SKM-1 (cell line): ENCODE results near the gene TENM4.

Source experiments
- DNase-seq: peaks from one replicate; lab custom pipeline; 2025; ENCODE audit not compliant: unreplicated experiment; lab: John Stamatoyannopoulos, UW

Gene TENM4

DNA sequence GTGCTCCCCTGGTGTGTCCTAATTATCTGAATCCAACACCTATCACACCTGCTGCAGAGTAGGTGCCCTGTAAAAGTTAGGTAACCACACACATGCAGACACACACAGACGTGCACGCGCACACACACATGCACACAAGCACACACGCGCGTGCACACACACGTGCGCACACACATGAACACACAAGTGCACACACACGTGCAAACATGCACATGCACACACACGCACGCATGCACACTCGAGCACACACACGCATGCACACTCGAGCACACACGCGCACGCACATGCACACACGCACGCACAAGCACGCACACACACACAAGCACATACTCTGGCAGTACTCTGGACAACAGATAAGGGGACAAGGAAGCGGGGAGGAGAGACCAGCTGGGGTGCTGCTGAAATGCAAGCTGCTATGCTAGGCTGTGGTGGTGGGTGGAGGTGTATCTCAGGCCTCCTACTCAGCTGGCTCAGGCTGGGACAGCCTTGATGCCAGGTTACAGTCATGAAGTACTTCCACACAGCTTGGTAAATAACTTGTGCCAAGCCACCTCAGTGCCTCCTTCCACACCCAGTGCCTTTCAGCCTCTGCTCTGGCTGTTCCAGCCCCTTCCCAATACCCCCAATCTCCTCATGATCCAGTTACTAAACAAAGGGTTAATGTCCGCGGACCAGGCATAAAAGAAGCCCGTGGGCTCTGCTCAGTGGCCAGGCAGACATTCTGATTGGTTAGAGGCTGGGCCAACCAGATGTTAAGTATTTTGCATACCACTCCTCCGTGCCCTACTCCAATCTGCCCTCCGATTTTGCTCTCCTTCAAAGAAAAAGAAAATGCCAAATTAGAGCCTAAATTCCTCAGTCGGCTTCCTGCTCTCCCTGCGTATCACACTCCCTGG, 374.1 kb downstream of the TENM4 start:
- DNase-seq = no peak

DNA sequence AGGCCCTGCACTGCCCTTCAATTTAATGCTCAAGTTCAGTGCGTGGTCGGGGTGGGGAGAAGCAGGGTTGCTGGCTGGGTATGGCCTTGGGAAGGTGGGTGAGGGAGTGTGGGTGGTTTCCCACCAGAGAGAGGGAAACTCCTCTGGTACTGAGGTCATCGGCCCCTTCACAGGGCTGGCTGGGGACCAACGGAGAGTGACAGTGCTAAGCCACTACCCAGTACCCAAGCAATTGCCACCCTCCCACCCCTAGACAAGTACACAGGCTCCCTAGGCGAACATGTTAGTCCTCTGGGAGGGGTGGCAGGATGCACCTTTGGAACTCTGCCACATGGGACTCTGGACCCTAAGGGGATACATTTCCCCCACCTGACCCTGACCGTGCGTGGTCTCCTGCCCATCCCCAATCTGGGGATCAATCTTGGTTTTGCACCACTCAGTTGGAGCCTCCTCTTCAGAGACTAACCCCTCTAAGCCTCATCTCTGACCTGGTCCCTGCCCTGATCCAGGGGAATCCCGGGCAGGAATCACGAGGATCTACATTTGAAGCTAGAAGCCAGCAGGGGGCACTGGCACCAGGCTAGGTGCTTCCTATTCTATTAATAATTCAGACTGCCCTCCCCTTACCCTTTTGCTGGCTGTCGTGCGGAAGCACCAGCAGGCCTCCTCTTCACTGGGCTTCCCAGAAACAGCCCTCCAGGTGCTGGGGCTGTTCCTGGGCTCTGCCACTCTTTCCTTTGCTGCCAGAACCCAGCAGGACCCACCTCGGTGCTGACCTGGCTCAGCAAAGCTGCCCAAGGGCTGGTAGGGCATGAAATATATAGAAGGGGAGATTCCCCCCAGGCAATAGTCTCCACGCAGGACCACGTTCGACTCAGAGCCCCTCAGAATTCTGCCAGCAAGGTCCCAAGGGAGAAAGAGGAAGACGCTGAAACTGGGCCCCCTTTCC, 377.7 kb downstream of the TENM4 start:
- DNase-seq = no peak

DNA sequence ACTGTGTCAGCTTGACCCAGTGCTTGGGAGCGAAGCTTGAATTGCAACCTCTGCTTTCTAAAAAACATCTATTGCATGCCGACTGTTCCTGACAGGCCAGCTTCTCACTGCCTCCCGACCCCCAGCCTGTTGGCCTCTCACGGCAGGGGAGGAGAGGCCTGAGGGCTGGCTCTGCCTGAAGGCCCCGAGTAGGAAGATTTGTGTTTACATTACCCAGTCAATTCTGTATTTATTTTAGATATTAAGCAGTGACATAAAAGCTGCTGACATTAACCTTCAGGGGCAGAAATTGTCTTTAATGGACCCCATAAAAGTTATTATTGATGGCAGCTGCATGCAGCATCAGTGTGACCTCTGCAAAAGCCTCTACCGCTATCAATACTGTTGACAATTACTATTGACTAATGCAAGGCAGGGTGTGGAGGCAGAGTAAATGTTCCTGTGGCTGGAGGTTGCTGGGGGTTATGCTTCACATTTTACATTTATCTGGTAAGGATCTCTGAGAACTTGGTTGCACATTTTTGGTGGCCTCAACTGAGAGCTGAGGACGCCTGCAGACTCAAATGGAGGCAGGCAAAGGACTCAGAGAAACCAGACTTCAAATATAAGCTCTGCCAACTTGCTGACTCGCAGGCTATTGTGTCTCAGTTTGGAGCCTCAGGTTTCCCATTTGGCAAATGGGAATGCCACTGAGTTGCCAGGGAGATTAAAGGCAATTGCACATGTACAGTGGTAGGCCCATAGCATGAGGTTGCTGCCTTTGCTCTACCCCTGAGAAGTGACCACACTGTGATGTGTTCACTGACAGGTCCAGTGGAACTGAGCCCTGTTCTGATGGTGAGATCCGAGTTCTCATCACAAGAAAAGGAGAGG, 380.5 kb downstream of the TENM4 start:
- DNase-seq = no peak

DNA sequence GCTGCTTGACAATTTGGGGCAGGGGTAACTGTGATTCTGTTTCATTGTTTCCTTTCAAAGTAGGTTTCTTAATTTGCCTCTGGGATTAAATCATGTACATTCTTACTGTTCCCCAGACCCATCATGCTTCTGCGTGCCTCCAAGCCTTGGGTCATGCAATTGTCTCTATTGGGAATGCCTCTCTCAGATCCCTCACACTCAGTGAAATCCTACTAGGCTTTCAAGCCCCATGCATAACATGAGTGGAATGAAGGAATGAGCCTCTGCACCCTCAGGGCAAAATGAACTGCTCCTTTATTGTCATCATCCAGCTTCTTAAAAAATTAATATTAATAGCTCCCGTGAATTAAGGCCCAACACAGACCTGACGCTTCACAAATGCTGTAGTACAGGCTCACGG, 381.7 kb downstream of the TENM4 start:
- no peak for DNase-seq

DNA sequence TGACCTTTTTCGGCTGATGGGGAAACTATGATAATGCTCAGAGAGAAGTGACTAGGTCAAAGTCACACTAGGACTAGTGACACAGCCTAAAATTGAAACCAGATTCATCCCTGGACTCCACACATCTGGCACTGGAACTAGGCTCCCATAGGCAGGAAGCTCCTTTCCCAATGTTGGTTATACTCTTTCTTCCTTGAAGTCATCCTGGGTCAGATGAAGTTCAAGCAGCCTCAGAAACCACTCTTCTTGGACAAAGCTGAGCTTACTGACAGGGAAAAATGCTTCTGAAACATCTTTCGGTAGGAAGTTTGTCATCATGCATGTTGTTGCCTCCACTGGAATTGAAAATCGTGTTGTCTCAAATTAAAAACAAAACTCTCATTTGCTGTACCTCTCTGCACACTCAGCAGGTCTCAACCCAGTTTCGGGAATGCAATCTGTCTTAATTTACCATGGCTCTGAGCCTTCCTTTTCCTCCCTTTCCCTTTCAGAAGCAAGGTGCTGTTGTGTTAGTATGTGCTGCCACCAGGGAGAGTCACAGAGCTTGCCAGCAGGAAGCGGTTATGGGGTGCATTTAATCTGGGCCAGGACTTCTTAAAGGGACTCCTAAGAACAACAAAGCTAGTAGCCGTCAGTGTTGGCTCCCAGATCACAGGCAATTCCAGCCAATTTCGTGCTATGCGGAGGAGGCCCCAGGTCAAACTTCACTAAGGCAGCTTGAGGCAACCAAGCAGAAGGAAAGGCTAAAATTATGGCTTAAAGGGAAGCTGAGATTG, 384.8 kb downstream of the TENM4 start:
- DNase-seq = no peak

DNA sequence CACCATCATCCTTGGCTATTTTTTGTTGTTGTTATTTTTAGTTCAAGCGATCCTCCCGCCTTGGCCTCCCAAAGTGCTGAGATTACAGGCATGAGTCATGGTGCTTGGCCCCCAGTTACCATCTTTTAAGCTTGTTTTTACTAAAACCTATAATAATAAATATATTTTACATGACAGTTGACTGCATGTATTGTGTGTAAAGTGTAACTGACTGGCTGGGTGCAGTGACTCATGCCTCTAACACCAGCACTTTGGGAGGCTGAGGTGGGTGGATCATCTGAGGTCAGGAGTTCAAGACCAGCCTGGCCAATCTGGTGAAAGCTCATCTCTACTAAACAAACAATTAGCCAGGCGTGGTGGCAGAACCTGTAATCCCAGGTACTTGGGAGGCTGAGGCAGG, 386.2 kb downstream of the TENM4 start:
- DNase-seq = no peak

DNA sequence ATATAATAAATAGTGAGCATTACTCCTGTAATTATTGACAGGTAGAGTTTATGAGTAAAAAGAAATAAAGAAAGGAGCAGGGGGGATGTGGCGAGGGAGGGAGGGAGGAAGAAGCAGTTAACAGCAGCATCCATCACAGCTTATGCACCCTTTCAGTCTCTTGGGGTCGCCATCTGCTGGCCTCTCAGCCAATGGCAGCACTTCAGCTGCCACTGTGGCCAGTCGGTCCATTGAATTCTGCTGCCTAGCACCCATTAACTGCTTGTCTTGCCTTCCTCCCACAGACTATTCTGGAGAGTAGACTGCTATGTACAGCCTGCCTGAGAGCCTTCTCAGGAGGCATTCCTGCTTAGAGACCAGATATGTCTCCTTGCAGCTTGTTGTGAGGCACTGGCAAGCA, 388.3 kb downstream of the TENM4 start:
- DNase-seq = no peak

DNA sequence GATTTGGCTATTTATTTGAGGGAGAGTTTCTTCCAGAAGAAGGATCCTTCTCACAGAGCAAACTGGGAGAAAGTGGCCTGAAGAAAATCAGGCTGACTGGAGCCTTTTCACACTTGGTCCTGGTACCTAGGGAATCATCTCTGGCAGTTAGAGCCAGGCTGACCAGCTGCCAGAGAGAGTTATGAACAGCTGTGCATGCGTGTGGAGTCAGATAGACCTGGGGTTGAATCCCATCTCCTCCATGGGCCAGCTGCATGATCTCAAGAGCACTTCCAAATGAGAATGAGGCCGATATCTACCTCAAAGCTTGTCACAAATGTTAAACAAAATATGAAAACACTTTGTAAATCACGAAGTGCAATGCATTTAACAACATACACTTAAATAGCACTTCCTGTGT, 390.0 kb downstream of the TENM4 start:
- no peak for DNase-seq

DNA sequence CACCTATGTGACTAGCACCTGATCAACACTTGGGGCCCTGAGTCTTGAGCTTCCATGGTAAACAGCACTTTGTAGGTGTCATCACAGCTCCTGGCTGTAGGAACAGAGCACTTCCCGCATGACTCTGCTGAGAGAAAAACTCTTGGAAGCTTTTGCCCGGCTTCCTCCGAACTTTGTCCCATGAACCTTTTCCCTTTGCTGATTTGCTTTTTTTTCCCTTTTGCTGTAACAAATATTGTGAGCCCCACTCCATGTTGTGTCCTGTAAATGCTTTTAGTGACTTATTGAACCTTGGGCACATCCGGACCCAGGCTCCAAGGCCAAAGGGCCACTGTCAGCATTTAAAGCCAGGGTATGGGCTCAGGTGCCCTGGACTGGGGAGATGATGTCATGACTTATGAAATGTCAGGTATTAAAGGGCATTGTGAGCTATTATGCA, 391.1 kb downstream of the TENM4 start:
- DNase-seq = no peak

DNA sequence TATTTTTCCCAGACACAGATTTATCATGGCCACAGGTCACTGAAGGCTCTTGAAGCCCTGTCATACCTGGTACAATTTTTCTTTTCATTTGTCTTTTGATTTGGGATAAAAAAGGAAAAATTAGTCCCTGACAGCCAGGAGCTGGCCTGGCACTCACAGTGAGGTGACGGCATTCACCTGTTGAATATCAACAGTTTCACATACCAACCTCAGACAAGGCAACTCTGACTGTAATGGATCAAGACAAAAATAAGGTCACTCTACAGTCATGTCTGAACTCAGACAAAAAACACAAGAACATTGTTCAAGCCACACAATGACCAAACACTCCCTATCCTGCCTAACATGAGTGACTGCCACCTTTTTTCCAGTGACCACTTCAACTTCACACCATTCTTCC, 392.9 kb downstream of the TENM4 start:
- DNase-seq = no peak

DNA sequence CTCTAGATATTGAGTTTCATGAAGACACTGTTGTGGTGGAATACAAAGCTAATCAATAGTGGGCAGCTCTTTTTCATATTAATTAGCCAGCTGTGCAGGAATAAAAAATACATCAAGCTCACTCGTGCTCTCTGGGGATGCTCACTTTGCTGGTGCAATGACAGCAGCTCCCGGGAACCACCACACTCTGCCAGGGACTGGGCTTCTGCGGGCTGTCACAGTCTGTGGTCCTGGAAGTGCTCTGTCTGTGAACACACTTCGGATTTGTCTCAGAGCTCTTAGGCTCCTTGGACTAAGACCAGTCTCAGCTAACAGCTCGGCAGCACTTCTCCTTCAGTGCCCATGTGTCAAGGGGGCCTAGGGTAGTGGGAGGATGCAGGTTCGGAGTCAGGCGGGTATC, 393.5 kb downstream of the TENM4 start:
- DNase-seq = no peak

DNA sequence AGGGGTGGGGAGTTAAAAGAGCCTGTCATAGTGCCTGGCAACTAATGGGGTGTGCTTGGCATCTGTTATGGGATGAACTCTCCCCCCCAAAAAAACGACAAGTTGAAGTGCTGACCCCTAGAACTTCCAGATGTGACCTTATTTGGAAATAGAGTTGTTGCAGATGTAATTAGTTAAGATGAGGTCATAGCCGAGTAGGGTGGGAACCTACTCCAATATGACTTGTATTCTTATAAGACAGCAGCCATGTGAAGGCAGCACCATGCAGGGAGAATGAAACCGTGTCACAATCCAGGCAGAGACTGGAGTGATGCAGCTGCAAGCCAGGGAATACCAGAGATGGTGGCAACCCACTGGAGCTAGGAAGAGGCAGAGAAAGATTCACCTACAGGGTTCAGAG, 394.5 kb downstream of the TENM4 start:
- DNase-seq = no peak

DNA sequence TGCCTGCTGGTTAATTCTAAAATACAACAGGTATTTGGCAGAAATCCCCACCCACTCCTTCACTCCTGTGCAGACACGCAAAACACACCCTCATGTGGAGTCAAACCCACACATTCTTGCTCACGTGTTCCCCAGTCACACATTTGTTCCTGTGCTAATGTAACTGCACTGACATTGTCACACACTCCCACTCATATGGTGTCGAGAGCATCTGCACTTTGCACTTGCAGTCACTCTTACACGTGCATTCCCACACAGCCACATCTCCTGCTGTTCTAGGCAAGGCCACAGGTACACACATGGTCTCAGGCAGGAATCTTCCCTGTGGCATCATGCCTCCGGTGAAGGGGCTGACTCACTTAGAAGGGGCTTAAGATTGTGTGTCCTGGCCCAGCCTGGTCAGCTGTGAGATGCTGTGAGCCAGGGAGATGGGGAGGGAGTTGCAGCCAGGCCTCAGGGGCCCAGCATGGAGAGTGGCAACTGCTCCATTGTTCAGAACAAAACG, 395.0 kb downstream of the TENM4 start:
- no peak for DNase-seq

DNA sequence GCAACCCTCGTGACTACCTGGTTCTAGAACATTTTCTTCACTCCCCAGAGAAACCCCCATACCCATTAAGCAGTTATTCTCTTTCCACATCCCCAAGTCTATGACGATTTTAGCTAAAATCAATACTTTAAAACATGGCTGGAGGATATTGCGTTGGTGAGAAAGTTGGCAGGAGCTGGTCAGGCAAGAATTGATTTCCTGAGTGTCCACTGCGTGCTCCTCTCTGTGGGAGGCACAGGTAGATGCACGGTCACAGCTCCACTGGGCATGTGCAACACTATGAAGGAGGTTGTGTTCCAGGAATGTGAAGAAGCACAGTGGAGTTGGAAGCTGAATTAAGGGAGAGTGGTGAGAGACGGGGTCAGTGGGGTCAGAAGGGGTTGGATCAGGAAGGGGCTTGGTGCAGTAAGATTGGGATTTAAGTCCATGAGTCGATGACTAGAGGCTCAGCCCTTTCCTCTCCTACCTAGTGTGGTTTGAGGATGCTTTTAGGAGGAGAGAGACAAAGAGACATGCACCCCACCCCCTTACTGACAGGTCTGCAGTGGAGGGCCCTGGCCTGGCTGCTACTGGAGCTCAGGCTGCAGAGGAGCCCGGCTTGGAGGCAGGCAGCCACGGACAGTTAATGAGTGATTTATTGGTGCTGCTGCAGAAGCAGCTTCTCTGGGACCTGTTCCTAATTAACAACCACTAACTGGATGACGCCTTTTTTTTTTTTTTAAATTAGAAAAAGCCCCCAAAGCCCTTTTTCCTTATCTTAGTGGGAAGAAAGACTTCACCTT, 395.6 kb downstream of the TENM4 start:
- DNase-seq = no peak

DNA sequence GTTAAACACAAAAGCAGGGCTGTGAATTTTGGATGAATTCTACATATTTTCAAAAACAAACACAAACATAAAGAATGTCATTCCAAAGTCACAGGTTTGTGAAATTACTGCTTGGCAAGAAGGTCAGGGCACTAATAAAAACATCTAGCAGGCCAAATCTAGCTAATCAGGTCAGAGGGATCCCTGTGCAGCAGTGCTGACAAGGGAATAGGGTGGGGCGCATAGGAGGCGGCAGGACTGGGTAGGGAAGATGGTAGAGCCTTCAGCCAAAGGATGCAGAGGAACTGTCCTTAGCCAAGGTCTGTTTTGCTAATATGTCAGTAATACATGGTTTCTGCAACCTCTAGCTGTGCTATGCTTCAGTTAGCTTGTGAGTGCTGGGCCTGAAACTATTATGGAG, 396.6 kb downstream of the TENM4 start:
- no peak for DNase-seq

DNA sequence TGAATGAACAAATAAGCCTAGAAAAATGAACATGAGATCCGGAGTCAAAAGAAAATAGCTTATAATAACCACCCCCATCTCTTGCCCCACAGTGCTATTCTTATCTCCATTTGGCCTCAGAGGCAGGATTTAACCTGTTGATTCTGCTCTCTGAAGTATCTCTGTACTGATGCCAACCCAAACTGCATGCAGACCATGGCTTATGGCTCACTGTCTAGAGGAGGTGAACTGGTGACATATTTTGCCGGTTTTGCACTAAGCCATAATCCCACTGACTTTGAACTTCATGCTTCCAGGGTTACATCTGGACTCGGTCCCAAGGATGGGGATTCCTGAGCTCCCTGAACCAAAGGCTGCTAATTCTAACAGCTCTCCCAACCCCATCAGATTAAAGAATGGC, 397.1 kb downstream of the TENM4 start:
- no peak for DNase-seq

DNA sequence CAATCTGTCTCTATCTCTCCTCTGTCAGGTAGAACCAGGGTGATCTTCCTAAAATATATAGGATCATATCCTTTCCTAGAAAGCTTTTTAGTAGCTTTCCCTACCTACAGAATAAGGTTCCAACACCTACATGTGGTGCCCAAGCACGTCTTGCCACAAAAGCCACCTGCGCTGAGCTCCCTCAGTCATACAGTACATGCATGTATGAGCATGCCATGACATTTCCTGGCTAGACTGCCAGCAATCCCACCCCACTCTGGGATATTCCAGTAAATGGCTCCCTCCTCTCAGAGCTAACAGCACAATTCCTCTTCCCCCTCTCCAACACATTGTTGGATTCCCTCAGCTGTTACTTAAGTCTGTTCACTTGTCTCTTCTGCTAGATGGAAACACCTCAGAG, 398.0 kb downstream of the TENM4 start:
- DNase-seq = no peak

DNA sequence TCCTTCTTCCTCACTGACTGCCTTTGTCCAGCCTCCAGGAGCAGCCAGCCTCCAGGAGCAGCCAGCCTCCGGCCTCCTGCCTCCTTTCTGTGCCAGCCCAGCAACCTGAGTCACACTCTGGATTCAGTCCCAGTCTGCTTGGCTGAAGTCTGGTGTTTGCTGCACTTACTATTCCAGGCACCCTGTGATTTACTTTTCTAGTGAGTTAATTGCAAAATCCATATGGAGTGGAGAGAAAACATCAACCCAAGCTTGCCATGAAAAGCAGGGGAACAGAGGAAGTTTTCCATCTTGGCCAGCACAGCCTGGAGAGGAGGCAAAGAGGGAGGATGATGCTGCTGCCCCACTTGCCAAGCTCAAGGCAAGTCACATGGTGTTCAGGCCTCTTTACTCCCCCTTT, 400.5 kb downstream of the TENM4 start:
- DNase-seq = no peak

DNA sequence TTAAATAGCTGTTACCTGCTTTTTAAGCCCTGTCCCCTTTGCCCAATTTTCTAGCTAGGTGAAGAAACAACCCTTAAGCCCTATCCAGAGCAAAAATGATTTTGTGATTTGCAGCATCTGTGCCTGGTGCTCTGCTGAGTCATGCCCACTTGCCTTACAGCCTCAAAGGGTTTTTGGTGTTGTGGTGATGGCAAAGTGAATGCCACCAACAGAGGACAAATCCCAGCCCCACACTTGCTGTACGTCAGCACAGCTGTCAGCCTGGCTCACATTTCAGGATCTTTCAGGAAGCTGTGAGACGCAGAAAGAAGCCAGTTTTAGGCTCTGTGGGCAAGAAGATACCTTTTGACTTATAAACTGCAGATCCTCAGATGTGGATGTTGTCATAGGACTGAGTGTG, 401.7 kb downstream of the TENM4 start:
- DNase-seq = no peak
